AG09309 (cell line): ENCODE measurements around the gene STK11.

Experiments
- DNase-seq: peaks from one replicate; pipeline ENCODE4 v3.0.0-alpha.2; 2010; ENCODE audit warnings: low read depth
- H3K4me3 ChIP-seq: 2 replicates; pipeline ENCODE4 v1.5.1; 2011; ENCODE audit warnings: mild to moderate bottlenecking, low read depth, low read length, moderate library complexity; ENCODE audit not compliant: control insufficient read depth
- TF ChIP-seq, protein P1 (sequence below): IDR thresholded peaks from 2 replicates; pipeline ENCODE4 v1.5.1; 2011; ENCODE audit warnings: mild to moderate bottlenecking, low read depth, low read length, inconsistent platforms; ENCODE audit not compliant: insufficient read depth, control insufficient read depth; ENCODE audit errors: missing control alignments

Gene STK11

GRCh38 chr19:1166872-1167573, 38.6 kb upstream of the STK11 start:
- TF ChIP-seq, protein P1, sequence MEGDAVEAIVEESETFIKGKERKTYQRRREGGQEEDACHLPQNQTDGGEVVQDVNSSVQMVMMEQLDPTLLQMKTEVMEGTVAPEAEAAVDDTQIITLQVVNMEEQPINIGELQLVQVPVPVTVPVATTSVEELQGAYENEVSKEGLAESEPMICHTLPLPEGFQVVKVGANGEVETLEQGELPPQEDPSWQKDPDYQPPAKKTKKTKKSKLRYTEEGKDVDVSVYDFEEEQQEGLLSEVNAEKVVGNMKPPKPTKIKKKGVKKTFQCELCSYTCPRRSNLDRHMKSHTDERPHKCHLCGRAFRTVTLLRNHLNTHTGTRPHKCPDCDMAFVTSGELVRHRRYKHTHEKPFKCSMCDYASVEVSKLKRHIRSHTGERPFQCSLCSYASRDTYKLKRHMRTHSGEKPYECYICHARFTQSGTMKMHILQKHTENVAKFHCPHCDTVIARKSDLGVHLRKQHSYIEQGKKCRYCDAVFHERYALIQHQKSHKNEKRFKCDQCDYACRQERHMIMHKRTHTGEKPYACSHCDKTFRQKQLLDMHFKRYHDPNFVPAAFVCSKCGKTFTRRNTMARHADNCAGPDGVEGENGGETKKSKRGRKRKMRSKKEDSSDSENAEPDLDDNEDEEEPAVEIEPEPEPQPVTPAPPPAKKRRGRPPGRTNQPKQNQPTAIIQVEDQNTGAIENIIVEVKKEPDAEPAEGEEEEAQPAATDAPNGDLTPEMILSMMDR: no peak
- DNase-seq: no peak
- no peak overlapping the region for H3K4me3 ChIP-seq

- TF ChIP-seq, protein P1: no peak
- no peak overlapping the region for H3K4me3 ChIP-seq
- no peak for DNase-seq
Measured at GRCh38 chr19:1167687-1168571, 37.6 kb upstream of the STK11 start.

DNA sequence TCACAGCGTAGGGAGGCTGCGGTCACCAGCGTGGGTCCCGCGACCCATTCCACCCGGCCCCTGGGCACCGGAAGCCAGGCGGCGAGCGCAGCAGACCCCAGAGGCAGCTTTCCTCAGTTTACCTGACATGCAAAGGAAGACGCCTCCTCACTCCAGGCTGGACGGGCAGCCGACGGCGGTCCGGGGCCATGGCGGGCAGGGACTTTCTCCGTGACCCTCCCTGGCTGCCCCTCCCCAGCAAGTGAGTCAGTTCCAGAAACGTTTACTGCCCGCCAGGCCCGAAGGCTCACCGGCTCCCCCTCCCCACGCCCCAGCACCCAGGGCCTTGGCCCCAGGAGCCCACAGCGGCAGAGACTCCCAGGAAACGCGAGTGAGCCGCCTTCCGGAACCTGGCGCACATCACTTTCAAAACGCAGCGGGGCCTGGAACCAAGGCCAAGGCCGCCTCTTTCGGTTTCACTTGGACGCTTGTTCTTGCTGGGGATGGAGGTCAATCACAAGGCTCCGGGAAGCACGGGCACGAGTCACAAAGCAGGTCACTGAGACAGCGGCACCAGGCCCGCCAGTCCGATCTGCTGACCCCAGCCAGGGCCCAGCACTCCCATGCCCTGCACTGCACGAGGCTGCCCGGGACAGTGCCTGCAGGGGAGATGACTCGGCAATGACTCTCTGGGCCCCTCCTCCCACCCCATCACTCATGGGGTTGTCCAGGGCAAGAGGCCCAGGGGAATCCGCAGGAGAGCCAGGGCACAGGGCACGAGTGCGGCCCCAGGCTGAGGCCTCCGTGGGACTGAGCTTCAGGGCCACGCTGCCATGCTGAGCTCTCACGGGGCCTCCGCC, 36.8 kb upstream of the STK11 start:
- no peak overlapping the region for H3K4me3 ChIP-seq
- no peak for DNase-seq

GRCh38 chr19:1169411-1169791, 36.2 kb upstream of the STK11 start:
- DNase-seq: no peak
- no peak overlapping the region for H3K4me3 ChIP-seq
- TF ChIP-seq, protein P1: no peak

More for the DNA sequence above, 36.8 kb upstream of the STK11 start:
- TF ChIP-seq, protein P1: no peak

DNA sequence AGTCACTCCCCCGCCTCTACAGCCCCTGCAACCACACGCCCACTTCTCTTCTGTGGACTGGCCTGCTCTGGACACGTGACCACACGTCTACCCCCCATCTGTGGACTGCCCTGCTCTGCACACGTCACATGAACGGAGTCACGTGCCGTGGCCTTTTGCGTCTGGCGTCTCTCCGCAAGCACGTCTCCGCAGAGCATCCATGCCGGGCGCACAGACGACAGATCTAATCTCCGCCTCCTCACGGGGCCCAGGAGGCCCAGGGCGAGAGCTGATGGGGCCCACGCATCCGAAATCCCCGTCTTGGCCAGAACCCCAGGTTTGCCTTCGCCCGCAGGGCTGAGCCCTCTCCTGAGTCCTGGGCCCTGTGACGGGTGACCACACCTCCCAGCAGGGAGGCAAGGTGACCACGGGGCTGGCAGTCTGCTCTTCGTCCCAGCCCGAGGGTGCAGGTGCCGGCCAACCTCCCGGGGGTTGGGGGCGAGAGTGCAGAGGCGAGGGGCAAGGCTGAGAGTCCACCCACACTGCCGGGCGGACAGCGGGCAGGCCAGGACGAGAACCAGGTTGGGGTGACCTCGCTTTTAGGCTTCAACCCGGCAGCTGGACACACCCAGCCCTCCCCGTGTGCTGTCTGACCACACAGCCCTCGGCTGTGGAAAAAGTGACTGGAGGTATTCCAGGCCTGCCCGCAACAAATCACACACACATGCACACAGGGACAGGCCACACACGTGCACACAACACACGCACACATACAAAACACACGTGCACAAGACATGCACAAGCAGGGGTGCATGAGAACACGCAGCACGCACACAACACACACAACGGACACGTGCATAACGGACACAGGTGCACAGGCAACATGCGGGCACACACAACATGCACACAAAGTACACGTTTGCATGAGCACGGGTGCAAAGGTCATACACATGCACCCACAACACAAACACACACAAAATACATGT, 35.4 kb upstream of the STK11 start:
- H3K4me3 ChIP-seq: no peak overlapping the region
- no peak for DNase-seq
- TF ChIP-seq, protein P1: no peak
